Measurements from ENCODE around the gene OR10A6.

Gene OR10A6, protein sequence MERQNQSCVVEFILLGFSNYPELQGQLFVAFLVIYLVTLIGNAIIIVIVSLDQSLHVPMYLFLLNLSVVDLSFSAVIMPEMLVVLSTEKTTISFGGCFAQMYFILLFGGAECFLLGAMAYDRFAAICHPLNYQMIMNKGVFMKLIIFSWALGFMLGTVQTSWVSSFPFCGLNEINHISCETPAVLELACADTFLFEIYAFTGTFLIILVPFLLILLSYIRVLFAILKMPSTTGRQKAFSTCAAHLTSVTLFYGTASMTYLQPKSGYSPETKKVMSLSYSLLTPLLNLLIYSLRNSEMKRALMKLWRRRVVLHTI

DNA sequence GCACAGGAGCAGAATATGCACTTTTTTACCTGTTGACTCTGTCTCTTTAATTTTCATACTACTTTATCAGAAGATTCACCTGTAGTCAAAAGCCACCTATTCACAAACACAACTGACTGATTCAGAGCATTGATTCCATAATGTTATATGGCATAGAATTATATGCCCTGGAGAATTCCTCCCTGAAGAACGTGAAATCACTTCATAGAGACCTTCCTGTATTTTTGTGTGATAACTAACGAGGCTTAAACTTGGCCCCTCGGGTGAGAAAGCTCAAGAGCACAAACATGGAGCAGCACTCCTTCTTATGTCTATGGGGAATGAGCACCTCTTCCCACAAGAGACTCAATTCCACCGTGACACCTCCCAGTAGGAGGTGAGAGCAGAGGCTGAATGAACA lies at the start of gene OR10A6:
TSS of gene OR10A6 (minus strand) at position 101 of the 400 bp plus-strand sequence. CDS start 2,606 bp downstream, outside the sequence.
- no peak for DNase-seq

DNA sequence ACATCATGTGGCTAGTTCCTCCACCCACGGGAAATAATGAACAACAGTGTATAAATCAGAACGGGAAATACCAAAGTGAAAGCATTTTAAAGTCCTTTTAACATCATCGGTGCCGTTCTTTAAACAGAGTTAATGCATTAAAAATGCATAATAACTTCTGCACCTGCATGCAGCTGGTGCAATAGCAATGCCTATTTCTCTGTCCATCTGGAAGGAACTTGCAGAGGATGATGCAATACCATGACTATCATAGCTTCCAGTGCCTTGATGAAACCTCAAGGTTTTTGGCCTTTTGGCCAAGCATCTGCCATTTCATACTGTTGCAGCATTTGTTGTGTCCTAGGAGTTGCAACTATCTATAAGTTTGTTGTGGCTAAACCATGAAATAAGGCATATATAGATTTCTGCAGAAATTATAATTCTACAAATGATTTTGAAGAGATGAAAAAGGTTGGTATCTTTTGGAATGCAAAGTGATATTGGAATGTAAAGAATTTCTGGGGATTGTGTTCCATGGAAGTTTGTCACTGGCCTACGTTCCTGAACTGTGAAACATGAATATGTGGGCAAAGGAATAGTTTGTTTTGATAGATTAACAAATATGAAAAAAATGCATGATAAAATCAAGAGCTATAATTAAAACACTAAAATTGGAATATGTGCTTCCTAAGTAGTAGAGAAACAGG lies 46.3 kb upstream of the OR10A6 start:
- DNase-seq = peak; percentile 63

DNA sequence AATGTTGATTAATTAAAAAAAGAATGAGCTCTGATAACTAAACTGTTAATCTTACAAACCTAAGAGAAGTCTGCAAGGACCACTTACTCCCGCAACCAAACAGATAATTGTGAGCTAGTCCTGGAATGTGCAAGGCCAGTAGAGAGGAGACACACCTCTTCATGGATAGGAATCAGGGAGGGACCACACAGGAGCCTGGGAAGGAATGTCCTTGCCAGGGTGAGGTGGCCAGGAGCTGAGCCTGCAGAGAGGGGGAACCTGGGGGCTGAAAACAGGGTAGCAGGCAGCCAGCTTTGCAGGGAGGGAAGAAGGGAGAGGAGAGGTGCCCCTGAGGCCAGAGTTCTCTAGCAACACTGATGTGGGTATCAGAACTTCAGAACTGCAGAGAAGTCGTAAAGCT lies 43.6 kb upstream of the OR10A6 start:
- DNase-seq = no peak

DNA sequence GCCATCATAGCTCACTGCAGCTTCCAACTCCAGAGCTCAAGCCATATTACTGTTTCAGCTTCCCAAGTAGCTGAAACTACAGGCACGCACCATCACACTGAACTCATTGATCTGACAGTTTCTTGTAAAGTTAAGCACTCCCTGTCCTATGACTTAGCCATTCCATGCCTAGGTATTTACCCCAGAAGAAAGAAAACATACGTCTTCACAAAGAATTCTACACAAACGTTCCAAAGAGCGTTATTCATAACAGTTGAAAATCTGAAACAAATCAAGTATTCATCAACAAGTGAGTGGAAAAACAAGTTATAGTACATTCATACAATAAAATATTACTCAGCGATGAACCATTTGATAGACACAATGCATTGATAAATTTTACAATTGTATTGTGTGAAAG lies 41.9 kb upstream of the OR10A6 start:
- no peak for DNase-seq

DNA sequence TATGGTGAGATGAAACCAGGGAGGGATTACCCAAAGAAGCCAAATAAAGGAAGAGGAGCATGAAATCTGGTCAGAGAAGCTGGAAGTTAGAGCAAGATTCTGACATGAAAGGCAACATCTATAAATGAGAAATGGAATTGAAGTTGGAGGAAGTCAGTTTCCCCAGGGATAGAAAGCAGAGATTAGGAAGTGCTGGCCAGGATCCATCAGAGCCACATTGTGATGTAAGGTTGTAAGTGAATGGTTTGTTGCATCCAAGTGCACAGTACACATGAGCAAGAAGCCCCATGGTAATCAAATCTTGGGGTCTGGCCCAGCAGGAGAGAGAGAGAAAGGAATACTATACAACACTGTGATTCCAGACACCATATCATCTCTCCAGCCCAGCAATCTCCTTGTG lies 40.8 kb upstream of the OR10A6 start:
- no peak for DNase-seq

DNA sequence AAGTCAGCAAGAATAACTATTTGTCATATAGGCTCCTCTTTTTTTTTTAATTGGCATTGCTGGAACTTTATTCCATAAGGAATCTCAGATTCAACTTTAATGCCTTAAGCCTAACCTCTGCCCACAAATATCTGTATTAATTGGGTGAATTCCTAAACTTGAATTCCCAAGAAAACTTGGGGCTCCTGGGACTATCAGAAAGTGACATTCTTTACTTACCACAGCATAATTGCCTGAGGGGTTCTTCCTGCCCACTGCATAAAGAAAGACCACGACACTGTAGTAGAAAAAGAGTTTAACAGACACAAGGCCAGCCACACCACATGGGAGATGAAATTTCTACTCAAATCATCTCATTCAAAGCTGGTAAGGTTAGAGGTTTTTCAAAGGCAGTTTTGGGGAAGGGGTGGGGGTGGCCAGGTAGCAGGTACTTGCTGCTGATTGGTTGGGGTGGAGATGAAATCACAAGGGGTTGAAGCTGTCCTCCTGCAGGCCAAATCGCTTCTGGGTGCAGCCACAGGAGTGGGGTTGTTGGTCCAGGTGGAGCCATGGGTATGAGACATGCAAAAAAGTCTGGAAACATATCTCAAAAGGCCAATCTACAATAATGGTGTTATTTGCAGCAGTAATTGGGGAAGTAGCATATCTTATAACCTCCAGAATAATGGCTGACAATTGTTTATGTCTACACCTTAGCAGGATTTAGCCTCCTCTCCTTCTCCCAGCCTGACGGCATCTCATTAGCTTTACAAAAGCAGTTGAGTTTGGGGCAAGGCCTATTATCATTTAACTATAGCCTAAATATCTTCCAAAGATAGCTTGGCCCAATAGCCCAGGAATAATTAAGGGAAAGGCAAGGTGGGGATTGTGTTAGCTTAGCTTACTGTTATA lies 38.9 kb upstream of the OR10A6 start:
- DNase-seq = no peak

DNA sequence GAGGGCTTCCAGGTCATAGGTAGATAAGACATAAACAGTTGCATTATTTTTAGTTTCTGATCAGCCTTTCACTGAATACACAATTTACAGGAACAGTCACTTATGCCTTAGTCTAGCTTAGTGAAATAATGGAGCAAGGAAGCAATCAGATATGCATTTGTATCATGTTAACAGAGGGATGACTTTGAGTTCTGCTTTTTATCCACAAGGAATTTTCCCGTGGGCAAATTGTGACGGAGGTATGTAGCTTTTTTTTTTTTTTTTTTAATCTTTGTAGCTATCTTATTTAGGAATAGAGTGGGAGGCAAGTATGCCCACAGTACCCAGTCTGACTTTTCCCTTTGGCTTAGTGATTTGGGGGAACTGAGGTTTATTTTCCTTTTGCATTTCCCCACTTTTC lies 37.6 kb upstream of the OR10A6 start:
- DNase-seq = no peak

DNA sequence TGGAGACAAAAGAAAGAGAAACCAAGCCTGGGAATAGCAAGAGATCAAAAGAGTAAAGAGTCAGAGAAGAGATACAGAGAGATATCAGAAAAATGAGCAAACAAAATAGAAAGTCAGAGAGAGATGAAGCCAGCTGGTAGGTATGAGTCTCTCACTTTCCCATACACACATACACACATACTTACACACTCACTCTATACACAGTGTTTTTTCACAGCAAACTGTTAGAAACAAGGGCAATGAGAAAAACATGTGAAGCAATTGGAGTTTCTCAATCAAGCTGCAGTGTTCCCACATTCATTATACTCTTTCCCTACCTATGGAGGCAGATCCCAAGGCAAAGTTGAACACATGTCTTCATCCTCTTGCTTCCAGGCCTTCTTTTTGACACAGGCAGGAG lies 36.8 kb upstream of the OR10A6 start:
- no peak for DNase-seq

DNA sequence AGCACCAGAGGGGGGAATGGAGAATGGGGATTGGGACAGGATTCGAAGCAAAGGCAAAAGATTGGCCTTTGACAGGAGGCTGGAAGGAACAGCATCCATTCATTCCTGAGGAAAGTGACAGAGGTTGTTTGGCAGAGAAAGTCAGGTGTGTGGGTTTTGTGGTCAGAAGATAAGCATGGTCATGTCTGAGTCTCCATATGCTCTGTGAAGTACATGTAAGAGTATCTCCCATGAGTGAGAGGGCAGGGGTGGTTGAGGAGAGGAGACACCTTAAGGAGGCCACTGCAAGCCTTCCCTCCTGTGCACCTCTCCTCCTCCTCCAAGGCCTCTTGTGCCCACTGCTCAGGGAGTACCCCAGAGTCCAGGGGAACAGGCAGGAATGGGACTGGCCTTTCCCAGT lies 36.0 kb upstream of the OR10A6 start:
- DNase-seq = no peak

DNA sequence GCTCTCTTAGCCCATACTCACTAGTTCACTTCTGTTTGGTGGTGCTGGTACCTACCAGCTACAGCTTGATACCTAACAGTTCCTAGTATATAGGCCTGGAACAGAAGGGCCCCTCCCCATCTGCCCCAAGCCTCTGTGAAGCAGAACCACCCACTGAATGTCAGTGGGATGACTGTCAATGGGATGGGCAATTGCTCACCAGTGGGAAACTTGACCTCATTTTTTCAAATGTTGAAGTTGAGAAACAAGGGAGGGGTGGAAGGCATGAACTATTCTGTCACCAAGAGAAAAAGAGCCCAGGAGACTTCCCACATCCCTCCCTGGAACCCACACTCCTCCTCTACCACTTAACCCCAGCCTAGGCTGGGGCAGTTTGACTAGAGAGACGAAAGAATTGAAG lies 34.3 kb upstream of the OR10A6 start, which contains the start of gene NLRP10:
TSS of gene NLRP10 (minus strand) at position 62 of the 400 bp plus-strand sequence. CDS start 1,952 bp downstream, outside the sequence.
- no peak for DNase-seq

DNA sequence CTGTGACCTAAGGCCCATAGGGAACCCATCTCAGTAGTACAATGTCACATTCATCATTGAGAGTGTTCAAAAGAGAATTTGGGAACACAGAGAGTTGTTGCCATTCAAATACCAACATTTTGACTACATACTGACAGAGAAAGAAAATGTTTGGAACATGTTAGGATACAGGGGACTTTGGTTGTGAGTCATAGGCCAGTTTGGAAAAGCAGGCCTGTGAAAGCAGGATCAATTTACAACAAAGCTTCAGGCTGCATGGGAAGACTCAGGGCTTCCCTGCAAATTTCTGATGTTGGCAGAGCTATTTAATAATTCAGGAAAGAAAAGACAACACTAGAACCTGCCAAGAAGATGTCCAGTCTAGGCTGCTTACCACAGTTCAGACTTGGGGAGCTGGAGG lies 33.8 kb upstream of the OR10A6 start:
- no peak for DNase-seq

DNA sequence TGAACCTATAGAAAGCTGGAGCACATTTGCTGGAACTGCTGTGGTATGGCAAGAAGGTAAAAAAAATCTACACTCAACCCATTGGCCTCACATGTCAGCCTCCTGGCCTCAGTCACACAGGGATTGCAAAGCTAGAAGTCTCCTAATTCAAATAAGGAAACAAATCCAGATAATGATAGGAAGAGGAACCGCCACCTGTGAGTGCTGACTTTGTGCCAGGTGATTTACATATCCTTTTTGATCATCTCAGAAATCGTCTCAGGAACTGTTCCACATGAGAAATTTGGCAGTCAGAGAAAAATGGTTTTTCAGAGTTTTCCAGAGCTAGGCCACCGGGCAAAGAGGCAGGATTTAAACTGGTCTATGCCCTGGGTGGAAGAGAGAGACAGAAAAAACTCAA lies 33.2 kb upstream of the OR10A6 start:
- no peak for DNase-seq

DNA sequence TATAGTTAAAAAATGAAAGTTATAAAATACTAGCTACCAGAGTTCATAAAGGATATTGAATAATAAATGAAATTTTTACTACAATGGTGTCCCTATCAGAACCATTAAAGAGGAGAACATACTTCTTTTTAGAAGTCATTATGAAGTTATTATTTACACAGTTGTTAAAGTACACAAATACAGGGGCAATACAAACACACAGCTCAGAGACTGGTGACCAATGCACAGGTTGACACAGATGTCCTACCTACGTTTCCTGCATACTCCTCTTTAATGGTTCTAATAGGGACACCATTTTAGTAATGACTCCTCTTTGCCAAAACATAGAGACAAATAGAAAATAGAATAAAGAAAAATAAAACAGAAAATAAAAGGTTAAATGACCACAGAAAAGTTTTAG lies 24.1 kb upstream of the OR10A6 start:
- DNase-seq = no peak

DNA sequence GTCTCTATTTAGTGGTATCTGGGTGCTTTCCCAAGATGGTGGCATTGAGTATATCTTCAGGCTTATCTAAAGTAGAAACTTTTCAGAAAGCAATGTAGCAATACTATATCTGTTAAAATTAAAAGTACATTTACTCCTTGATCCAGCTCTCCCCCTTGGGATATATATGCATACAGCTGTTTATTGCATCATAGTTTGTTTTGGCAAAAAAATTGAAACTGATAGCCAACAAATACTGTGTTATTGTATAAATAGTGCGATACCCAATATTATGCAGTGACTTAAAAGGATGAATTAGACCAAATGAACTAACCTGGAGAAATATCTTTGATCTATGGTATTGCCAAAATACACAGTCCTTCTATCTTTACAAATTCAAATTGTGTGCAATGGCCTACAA lies 18.9 kb upstream of the OR10A6 start:
- no peak for DNase-seq

DNA sequence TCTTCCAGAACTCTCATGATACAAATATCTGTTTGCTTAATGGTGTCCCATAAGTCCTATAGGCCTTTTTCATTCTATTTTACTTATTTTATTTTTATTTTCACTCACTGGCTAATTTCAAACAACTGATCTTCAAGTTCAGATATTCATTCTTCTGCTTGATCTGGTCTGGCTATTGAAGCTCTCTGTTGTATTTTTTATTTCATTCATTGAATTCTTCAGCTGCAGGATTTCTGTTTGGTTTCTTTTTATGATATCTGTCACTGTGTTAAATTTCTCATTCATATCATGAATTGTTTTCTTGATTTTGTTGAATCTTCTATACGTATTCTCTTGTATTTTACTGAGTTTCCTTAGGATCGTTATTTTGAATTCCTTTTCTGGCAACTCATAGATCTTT lies 13.1 kb upstream of the OR10A6 start:
- DNase-seq = no peak

DNA sequence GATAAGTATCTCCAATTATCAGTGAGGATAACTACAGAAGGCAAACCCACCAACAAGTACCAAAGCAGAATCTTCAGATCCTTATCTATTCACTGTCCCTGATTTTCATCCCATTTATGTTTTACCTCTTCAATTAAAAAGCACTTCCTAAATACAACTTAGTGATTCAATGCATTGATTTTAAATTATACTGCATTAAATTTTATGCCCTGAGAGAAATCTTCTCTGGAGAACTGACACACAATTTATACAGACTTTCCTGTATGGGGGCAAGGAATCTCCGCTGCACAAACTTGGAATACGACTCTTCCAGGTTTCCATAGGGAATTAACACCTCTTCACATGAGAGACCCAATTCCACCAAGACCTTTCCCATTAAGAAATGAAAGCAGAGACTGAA lies 10.5 kb upstream of the OR10A6 start, which contains the start of gene OR10A3:
TSS of gene OR10A3 (minus strand) at position 101 of the 400 bp plus-strand sequence. CDS start 2,188 bp downstream, outside the sequence.
- no peak for DNase-seq

DNA sequence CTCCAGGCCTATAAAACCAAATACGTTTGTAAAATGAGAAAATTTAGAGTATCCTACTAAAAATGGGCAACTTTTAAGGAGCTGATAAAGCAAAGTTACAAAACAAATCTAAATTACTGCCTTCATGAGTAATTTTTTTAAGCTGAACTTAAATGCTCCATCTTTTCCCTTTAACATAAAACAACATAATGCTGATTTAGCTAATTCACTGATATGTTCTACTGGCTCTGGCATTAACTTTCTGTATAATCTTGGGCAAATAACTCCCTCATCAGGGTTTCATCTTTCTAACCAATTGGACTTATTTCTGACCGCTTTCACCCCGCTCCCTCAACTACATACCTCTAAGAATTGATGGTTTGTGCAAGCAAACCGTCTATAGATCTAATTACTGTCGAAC lies 10.1 kb upstream of the OR10A6 start:
- DNase-seq = no peak

DNA sequence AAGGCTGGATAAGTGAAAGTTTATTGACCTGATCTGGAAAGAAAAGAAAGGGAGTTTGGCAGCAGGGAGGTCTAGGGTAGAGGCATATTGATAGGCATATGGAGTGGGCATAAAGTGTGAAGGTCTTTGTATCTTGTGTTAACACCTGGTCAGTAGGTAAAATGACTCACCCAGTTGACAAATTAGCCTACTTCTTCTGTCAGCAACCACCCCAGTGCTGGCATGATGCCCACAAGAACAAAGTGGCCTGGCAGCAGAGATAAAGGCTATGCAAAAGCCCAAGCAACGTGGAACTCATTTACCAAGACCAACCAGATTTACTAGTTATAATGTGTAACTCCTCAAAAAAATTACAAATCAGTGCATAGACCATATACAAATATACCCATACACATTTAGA lies 5.5 kb upstream of the OR10A6 start:
- DNase-seq = no peak

DNA sequence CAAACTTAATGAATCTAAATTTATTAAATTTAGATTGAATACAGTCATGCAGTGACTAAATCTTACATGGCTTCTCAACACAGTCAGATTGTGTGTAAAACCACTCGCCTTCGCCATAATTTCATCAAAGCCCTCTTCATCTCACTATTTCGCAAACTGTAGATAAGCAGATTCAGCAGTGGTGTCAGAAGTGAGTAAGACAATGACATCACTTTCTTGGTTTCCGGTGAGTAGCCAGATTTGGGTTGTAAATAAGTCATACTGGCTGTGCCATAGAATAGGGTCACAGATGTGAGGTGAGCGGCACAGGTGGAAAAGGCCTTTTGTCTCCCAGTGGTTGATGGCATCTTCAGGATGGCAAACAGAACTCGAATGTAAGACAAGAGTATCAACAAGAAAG lies 3.4 kb downstream of the OR10A6 start:
- DNase-seq = peak; percentile 55

DNA sequence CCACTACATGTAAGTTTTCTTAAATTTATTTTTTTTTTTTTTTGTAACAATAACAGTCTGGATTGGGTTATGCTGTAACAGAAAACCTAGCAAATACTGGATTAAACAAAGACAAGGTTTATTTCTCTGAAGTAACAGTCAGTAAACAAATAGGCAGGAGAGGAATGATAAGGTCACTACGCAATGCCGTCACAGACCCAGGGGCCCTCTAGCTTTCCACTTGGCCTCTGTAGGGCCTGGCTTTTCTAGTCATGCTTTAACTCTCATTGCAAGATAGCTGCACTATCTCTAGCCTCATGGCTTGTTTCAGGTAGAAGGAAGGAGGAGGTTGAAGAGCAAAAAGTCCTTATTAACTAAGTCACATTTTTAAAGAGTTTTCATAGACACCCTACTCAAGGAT lies 6.5 kb downstream of the OR10A6 start:
- DNase-seq = no peak

DNA sequence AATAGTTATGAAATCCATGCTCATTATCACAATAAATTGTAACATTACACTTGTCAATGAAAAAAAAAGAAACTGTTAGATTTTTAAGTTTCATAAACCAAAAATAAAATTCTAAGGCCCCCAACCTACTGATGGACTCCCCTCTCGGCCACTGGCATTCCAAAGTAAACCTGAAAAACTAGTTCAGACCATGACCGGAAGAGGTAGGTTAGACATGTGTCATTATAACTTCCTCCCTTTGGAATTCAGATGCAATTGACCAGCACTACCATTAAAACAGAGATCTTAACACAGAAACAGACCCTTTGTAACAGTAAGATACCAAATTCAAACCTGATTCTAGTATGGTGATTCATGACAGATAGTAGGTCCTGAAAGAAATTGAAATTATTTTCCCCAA lies 12.9 kb downstream of the OR10A6 start:
- no peak for DNase-seq

DNA sequence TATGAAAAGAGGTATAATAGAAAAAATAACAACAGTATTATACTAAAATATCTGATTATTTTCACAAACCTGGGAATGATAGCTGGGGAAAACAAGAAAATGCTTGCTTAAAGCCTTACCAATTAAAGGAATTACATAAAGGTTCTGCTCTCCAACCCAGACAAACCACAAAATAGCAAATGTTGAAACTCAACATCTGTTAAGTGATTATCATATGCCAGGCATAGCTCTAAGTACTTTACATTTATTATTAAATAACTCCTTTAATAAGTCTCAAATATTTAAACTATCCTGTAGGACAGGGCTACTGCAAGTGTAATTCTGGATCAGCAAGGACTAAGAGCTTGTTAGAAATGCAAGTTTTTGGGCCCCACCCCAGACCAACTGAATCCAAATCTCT lies 20.1 kb downstream of the OR10A6 start:
- DNase-seq = no peak

DNA sequence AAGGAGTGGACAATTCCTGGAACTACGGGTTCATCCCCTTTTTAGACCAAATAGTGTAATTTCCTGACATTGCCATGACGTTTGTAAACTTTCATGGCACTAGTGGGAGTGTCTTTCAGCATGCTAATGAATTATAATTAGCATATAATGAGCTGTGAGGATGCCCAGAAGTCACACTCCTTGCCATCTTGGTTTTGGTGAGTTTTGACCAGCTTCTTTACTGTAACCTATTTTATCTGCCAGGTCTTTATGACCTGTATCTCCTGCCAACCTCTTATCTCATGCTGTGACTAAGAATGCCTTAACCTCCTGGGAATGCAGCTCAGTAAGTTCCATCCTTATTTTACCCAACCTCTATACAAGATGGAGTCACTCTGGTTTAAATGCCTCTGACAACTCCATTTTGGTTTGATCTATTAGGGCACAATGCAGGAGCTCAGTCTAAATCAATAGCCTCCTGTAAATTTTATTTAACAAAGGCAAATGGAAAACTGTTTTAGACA lies 20.7 kb downstream of the OR10A6 start:
- no peak for DNase-seq
